ENCODE data around the gene HSPA6.

The HSPA6 gene

GRCh38 chr1:161484613-161485012 is 39.7 kb upstream of the HSPA6 start:
- TF ChIP-seq CTCF (IDR thresholded peaks at IDR 0.05; ENCODE audit: control insufficient read depth, extremely low read depth, insufficient read depth) = no peak
- H3K4me3 ChIP-seq (ENCODE audit: low read depth, low read length) = no peak overlapping the region
- no peak for DNase-seq (ENCODE audit: low read depth)

GRCh38 chr1:161486806-161487741 is 37.3 kb upstream of the HSPA6 start:
- peak; percentile 65 for TF ChIP-seq CTCF (IDR thresholded peaks at IDR 0.05; ENCODE audit: control insufficient read depth, extremely low read depth, insufficient read depth)
- no peak overlapping the region for H3K4me3 ChIP-seq (ENCODE audit: low read depth, low read length)
- DNase-seq (ENCODE audit: low read depth) = peak; percentile 41

GRCh38 chr1:161491472-161491871 is 32.9 kb upstream of the HSPA6 start:
- DNase-seq (ENCODE audit: low read depth) = no peak
- TF ChIP-seq CTCF (IDR thresholded peaks at IDR 0.05; ENCODE audit: control insufficient read depth, extremely low read depth, insufficient read depth) = no peak
- no peak overlapping the region for H3K4me3 ChIP-seq (ENCODE audit: low read depth, low read length)

- no peak for DNase-seq (ENCODE audit: low read depth)
- H3K4me3 ChIP-seq (ENCODE audit: low read depth, low read length) = no peak overlapping the region
- TF ChIP-seq CTCF (IDR thresholded peaks at IDR 0.05; ENCODE audit: control insufficient read depth, extremely low read depth, insufficient read depth) = no peak
These were observed 31.5 kb upstream of the HSPA6 start for GRCh38 chr1:161492827-161493226.

GRCh38 chr1:161494091-161494735 is 30.1 kb upstream of the HSPA6 start:
- TF ChIP-seq CTCF (IDR thresholded peaks at IDR 0.05; ENCODE audit: control insufficient read depth, extremely low read depth, insufficient read depth) = no peak
- no peak for DNase-seq (ENCODE audit: low read depth)

GRCh38 chr1:161495490-161495889 is 28.9 kb upstream of the HSPA6 start:
- H3K4me3 ChIP-seq (ENCODE audit: low read depth, low read length) = no peak overlapping the region
- no peak for TF ChIP-seq CTCF (IDR thresholded peaks at IDR 0.05; ENCODE audit: control insufficient read depth, extremely low read depth, insufficient read depth)
- no peak for DNase-seq (ENCODE audit: low read depth)

More at GRCh38 chr1:161494091-161494735, 30.1 kb upstream of the HSPA6 start:
- no peak overlapping the region for H3K4me3 ChIP-seq (ENCODE audit: low read depth, low read length)

Data from LNCaP clone FGC (cell line).